GM12878 (cell line): Measurements from ENCODE around the gene LCOR. TPM values are rescaled to one million over a fixed set of nuclear protein-coding genes. Genes with fewer than 3 reads are reported as not detected.

ENCODE experiments used
- ATAC-seq: fragments of 200-7000 bp; cut with Tn5 transposase; 3 replicates; pipeline ENCODE4 v1.9.1; 2020; ENCODE audit warnings: mild to moderate bottlenecking, moderate library complexity
- BruUV-seq: library from RNA; stranded (reverse); fragments of 400-500 nt; replicated peaks from 2 replicates; lab custom pipeline; 2021; lab: Mats Ljungman, UMichigan
- CTCF ChIA-PET: fragments of 300-600 bp; sonication (Branson Sonifier 250); formaldehyde crosslinking; extraction: SDS; loops from one replicate; lab custom pipeline; 2021; ENCODE audit warnings: inconsistent platforms; lab: Yijun Ruan, JAX
- POLR2A ChIA-PET: fragments of 350-600 bp; formaldehyde crosslinking; extraction: SDS; loops from one replicate; lab custom pipeline; 2021; ENCODE audit warnings: inconsistent platforms; lab: Charles Lee
- RAD21 ChIA-PET: fragments of 300-600 bp; sonication (Branson Sonifier 250); formaldehyde crosslinking; loops from one replicate; lab custom pipeline; 2023; ENCODE audit warnings: antibody characterized with exemption; ENCODE audit not compliant: unreplicated experiment; lab: Charles Lee
- SMC1A ChIA-PET: fragments of 300-600 bp; sonication (Branson Sonifier 250); formaldehyde crosslinking; loops from one replicate; lab custom pipeline; 2023; ENCODE audit not compliant: unreplicated experiment, uncharacterized antibody; lab: Charles Lee
- DNase-seq: peaks from one replicate; pipeline ENCODE4 v3.0.0-alpha.2; 2011; ENCODE audit warnings: low read depth, low spot score
- FAIRE-seq: peaks from 3 replicates; lab custom pipeline; 2011; peaks lifted over from hg19 to GRCh38; lab: Jason Lieb, UNC
- H2AFZ ChIP-seq: 2 replicates; pipeline ENCODE4 v1.6.0; 2011; ENCODE audit warnings: low read depth, low read length, control low read depth; ENCODE audit not compliant: control insufficient read depth
- H3K27ac ChIP-seq: 2 replicates; pipeline ENCODE4 v1.5.1; 2011; ENCODE audit warnings: control low read depth; ENCODE audit not compliant: control insufficient read depth, insufficient read depth
- H3K27me3 ChIP-seq, 2 experiments: replicated peaks in 1 of 2; 2 replicates each; pipeline versions ENCODE4 v1.6.0 to v1.6.1; 2011; ENCODE audit warnings: low read length in 1 of 2; ENCODE audit not compliant: control insufficient read depth in 2 of 2, insufficient read depth in 2 of 2
- H3K36me3 ChIP-seq, 2 experiments: 2 replicates each; pipeline ENCODE4 v1.5.1; 2011; ENCODE audit warnings: low read length in 1 of 2; ENCODE audit not compliant: control insufficient read depth in 2 of 2, insufficient read depth in 2 of 2
- H3K4me1 ChIP-seq: 2 replicates; pipeline ENCODE4 v1.6.1; 2011; ENCODE audit warnings: mild to moderate bottlenecking, low read length, moderate library complexity, mixed read lengths; ENCODE audit not compliant: control insufficient read depth, insufficient read depth
- H3K4me2 ChIP-seq: 2 replicates; pipeline ENCODE4 v1.6.0; 2011; ENCODE audit warnings: control low read depth; ENCODE audit not compliant: control insufficient read depth, insufficient read depth
- H3K4me3 ChIP-seq: fragments of 200-600 bp; sonication (generic); 2 replicates; pipeline ENCODE4 v1.5.1; 2016
- H3K79me2 ChIP-seq: 2 replicates; pipeline ENCODE4 v1.6.0; 2011; ENCODE audit warnings: low read length; ENCODE audit not compliant: control insufficient read depth, insufficient read depth
- H3K9ac ChIP-seq: 2 replicates; pipeline ENCODE4 v1.8.0; 2011; ENCODE audit warnings: low read length, control low read depth, mixed read lengths; ENCODE audit not compliant: control insufficient read depth, insufficient read depth
- H3K9me3 ChIP-seq: replicated peaks from 3 replicates; pipeline ENCODE4 v1.5.1; 2011; ENCODE audit warnings: mild to moderate bottlenecking, low read length; ENCODE audit not compliant: control insufficient read depth, insufficient read depth
- H4K20me1 ChIP-seq: 2 replicates; pipeline ENCODE4 v1.6.0; 2011; ENCODE audit not compliant: control insufficient read depth, insufficient read depth
- BRCA1 ChIP-seq: IDR thresholded peaks from 2 replicates; pipeline ENCODE4 v1.6.1; 2011; ENCODE audit warnings: low read depth, low read length, improper control_type of control experiment
- CBX5 ChIP-seq: sonication (generic); IDR thresholded peaks from 2 replicates; pipeline ENCODE4 v1.6.1; 2016; ENCODE audit warnings: low read depth, moderate library complexity, mild to moderate bottlenecking, inconsistent platforms
- EED ChIP-seq: sonication (generic); IDR thresholded peaks from 2 replicates; pipeline ENCODE4 v1.6.1; 2016; ENCODE audit warnings: antibody characterized with exemption, low read depth
- GABPA ChIP-seq: IDR thresholded peaks from 2 replicates; pipeline ENCODE4 v1.6.1; 2014; ENCODE audit warnings: antibody characterized with exemption, low read depth, mild to moderate bottlenecking, inconsistent platforms
- NFIC ChIP-seq: IDR thresholded peaks from 2 replicates; pipeline ENCODE4 v1.6.1; 2012; ENCODE audit warnings: low read depth, mild to moderate bottlenecking, inconsistent platforms, low read length, moderate library complexity
- POLR2AphosphoS2 ChIP-seq: IDR thresholded peaks from 2 replicates; pipeline ENCODE4 v1.6.1; 2011; ENCODE audit warnings: low read depth, mild to moderate bottlenecking, low read length, improper control_type of control experiment, moderate library complexity
- RAD21 ChIP-seq: IDR thresholded peaks from 2 replicates; pipeline ENCODE4 v1.6.1; 2011; ENCODE audit warnings: mild to moderate bottlenecking, low read depth, low read length, moderate library complexity; ENCODE audit not compliant: insufficient read depth
- SIN3A ChIP-seq: IDR thresholded peaks from 2 replicates; pipeline ENCODE4 v1.6.1; 2012; ENCODE audit warnings: low read depth, low read length, improper control_type of control experiment
- STAT3 ChIP-seq: IDR thresholded peaks from 2 replicates; pipeline ENCODE4 v1.6.1; 2011; ENCODE audit warnings: low read depth, low read length, improper control_type of control experiment
- TBL1XR1 ChIP-seq: IDR thresholded peaks from 2 replicates; pipeline ENCODE4 v1.6.1; 2012; ENCODE audit warnings: low read depth, low read length, improper control_type of control experiment
- TCF3 ChIP-seq: IDR thresholded peaks from 2 replicates; pipeline ENCODE4 v1.6.1; 2012; ENCODE audit warnings: low read depth, mild to moderate bottlenecking, low read length, borderline replicate concordance; ENCODE audit not compliant: insufficient read depth
- WGBS: methylation state at CpG from one replicate; pipeline ENCODE4 v1.1.6; 2016; ENCODE audit warnings: low lambda C conversion rate; ENCODE audit not compliant: insufficient replicate concordance, insufficient coverage; ENCODE audit errors: missing lambda C conversion rate; 5-methylcytosine and 5-hydroxymethylcytosine counted together
- in situ Hi-C: fragments of 300-500 bp; cut with MboI; formaldehyde crosslinking; loops from 9 replicates; pipeline ENCODE4 v1.14.3; 2018; ENCODE audit warnings: mixed read lengths
- intact Hi-C: fragments of 100-400 bp; cut with micrococcal nuclease; formaldehyde crosslinking; loops from one replicate; pipeline ENCODE4 v1.14.2; 2022; ENCODE audit not compliant: unreplicated experiment
- polyA plus RNA-seq, 11 experiments: library from polyadenylated mRNA; depleted of rRNA in 4 of 11; unstranded in 6 of 11; stranded (reverse) in 5 of 11; fragments of >200 nt; fragmentation: Nextera tagmentation in 4 of 11; fragmentation: Illumina TruSeq in 1 of 11; extraction: Ambion mirVana in 4 of 11; extraction: Trizol in 1 of 11; gene quantifications; 1 replicate in 1 of 11; 2 replicates in 10 of 11; pipeline versions ENCODE4 v1.2.1 to v1.2.3, GENCODE V29; 2011 to 2016; ENCODE audit warnings: inconsistent platforms in 2 of 11, missing spikeins in 2 of 11, low read depth in 1 of 11
- total RNA-seq, 4 experiments: library from RNA; depleted of rRNA in 3 of 4; stranded (reverse); fragments of >200 nt in 3 of 4; fragmentation: Illumina TruSeq in 1 of 4; extraction: Trizol in 1 of 4; gene quantifications; 2 replicates each; pipeline versions ENCODE4 v1.2.1 to v1.2.3, GENCODE V29; 2013 to 2021
- TF ChIP-seq, protein P1 (sequence below): fragments of 450-650 bp; conservative IDR thresholded peaks from 2 replicates; pipeline ENCODE4 v1.6.1; 2017; ENCODE audit warnings: mild to moderate bottlenecking, moderate library complexity
- TF ChIP-seq, protein P2 (sequence below): IDR thresholded peaks from 2 replicates; pipeline ENCODE4 v1.6.1; 2012; ENCODE audit warnings: low read depth, low read length, improper control_type of control experiment
- TF ChIP-seq, protein P3 (sequence below): IDR thresholded peaks from 2 replicates; pipeline ENCODE4 v1.6.1; 2012; ENCODE audit warnings: mild to moderate bottlenecking, low read depth, low read length
- TF ChIP-seq, protein P4 (sequence below): IDR thresholded peaks from 2 replicates; pipeline ENCODE4 v1.6.1; 2011; ENCODE audit warnings: mild to moderate bottlenecking, low read depth, low read length, moderate library complexity; ENCODE audit not compliant: insufficient replicate concordance

Gene LCOR
- total and polyA plus RNA-seq, 10 of the 15 experiments (the other 5 are each of a cell fraction or from before 2014, with no cell fraction given) = 1.6 to 22.0 (median 13.2) TPM

DNA sequence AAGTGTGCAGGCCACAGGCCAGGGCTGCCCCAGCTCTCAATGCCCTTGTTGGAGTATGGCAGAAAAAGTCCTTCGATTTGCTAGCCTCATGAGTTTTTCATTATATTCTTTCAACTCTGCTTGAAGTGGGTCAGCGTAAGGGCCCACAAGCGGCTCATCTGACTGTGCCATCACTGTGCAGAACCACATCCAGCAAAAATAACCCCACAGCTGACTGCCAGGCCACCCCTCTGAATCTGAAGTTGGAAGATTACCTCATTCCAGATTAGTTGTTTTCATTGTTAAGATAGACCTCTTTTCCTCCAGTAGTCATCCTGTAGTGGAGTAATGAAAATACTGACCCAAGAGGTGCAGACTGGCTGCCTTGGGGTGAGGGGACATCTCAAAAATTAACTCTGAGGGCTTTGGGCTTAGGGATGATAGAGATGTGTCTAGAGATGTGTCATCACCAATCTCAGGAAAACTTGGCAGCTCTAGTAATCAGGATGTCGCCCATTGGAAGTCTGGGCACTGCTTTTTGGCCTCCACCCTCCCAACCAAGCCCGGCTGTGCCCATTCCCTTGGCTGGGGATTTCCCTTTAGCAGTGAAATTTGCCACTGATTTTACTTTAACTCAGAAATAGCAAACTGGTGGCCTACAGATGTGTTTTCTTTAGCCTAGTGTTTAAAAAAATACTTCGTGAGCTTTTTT lies 164.3 kb downstream of the LCOR start:
- Histone ChIP-seq H3K27ac (no peak overlapping the region), H3K36me3 (no peaks in the 10 kb centered on the region), H4K20me1 (no peaks in the 10 kb centered on the region), H3K9me3 (no peaks in the 10 kb centered on the region), H3K4me2 (no peak overlapping the region), H3K27me3 (no peaks in the 10 kb centered on the region), H3K79me2 (no peaks in the 10 kb centered on the region), H3K4me1 (peaks cover 18% of the 10 kb centered on the region), H3K4me3 (no peak overlapping the region), H3K9ac (no peak overlapping the region), H2AFZ (no peak overlapping the region)
- CTCF ChIA-PET = interaction anchor here (1.1 to 6.2 kb wide), 3 partner anchors 13 to 41 kb away, joined by 3 to 45 read pairs (median 7); no protein-coding TSS in a partner anchor
- POLR2A ChIA-PET = interaction anchor here (1.6 kb wide), 1 partner anchor 12 kb away, joined by 4 read pairs; no protein-coding TSS in a partner anchor
- ATAC-seq = no peak
- 53% methylated on average over 6 of the region's 6 CpGs for WGBS
- SMC1A ChIA-PET = interaction anchor here (0.7 to 5.3 kb wide), 5 partner anchors 9 to 351 kb away, joined by 3 to 41 read pairs (median 4); no protein-coding TSS in a partner anchor
- BruUV-seq = no TSS peak
- RAD21 ChIA-PET = no interaction called here
- FAIRE-seq = no peak
- in situ Hi-C loops (no loop called here), intact Hi-C loops (no loop called here)
- DNase-seq = no peak
- TF ChIP-seq TBL1XR1 (no peak), EED (no peak), RAD21 (no peak), STAT3 (no peak), NFIC (no peak), SIN3A (no peak), POLR2AphosphoS2 (no peak), CBX5 (no peak), BRCA1 (no peak), TCF3 (no peak), GABPA (no peak)
- TF ChIP-seq, protein P1, sequence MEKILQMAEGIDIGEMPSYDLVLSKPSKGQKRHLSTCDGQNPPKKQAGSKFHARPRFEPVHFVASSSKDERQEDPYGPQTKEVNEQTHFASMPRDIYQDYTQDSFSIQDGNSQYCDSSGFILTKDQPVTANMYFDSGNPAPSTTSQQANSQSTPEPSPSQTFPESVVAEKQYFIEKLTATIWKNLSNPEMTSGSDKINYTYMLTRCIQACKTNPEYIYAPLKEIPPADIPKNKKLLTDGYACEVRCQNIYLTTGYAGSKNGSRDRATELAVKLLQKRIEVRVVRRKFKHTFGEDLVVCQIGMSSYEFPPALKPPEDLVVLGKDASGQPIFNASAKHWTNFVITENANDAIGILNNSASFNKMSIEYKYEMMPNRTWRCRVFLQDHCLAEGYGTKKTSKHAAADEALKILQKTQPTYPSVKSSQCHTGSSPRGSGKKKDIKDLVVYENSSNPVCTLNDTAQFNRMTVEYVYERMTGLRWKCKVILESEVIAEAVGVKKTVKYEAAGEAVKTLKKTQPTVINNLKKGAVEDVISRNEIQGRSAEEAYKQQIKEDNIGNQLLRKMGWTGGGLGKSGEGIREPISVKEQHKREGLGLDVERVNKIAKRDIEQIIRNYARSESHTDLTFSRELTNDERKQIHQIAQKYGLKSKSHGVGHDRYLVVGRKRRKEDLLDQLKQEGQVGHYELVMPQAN = no peak
- TF ChIP-seq, protein P2, sequence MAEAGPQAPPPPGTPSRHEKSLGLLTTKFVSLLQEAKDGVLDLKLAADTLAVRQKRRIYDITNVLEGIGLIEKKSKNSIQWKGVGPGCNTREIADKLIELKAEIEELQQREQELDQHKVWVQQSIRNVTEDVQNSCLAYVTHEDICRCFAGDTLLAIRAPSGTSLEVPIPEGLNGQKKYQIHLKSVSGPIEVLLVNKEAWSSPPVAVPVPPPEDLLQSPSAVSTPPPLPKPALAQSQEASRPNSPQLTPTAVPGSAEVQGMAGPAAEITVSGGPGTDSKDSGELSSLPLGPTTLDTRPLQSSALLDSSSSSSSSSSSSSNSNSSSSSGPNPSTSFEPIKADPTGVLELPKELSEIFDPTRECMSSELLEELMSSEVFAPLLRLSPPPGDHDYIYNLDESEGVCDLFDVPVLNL = no peak
- TF ChIP-seq, protein P3, sequence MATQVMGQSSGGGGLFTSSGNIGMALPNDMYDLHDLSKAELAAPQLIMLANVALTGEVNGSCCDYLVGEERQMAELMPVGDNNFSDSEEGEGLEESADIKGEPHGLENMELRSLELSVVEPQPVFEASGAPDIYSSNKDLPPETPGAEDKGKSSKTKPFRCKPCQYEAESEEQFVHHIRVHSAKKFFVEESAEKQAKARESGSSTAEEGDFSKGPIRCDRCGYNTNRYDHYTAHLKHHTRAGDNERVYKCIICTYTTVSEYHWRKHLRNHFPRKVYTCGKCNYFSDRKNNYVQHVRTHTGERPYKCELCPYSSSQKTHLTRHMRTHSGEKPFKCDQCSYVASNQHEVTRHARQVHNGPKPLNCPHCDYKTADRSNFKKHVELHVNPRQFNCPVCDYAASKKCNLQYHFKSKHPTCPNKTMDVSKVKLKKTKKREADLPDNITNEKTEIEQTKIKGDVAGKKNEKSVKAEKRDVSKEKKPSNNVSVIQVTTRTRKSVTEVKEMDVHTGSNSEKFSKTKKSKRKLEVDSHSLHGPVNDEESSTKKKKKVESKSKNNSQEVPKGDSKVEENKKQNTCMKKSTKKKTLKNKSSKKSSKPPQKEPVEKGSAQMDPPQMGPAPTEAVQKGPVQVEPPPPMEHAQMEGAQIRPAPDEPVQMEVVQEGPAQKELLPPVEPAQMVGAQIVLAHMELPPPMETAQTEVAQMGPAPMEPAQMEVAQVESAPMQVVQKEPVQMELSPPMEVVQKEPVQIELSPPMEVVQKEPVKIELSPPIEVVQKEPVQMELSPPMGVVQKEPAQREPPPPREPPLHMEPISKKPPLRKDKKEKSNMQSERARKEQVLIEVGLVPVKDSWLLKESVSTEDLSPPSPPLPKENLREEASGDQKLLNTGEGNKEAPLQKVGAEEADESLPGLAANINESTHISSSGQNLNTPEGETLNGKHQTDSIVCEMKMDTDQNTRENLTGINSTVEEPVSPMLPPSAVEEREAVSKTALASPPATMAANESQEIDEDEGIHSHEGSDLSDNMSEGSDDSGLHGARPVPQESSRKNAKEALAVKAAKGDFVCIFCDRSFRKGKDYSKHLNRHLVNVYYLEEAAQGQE = no peak
- TF ChIP-seq, protein P4, sequence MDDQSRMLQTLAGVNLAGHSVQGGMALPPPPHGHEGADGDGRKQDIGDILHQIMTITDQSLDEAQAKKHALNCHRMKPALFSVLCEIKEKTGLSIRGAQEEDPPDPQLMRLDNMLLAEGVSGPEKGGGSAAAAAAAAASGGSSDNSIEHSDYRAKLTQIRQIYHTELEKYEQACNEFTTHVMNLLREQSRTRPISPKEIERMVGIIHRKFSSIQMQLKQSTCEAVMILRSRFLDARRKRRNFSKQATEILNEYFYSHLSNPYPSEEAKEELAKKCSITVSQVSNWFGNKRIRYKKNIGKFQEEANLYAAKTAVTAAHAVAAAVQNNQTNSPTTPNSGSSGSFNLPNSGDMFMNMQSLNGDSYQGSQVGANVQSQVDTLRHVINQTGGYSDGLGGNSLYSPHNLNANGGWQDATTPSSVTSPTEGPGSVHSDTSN = no peak
